ENCODE measurements around the gene MAP4K4. TPM values are rescaled to one million over a fixed set of nuclear protein-coding genes. Genes with fewer than 3 reads are reported as not detected.
A peak's percentile ranks its signal among the peaks of the same experiment; 100 is the strongest.

Gene MAP4K4
- total and polyA plus RNA-seq, 8 donors, result 9.6 to 71.6 (median 23.8) TPM

- intact Hi-C loops (cut with DNase I; ENCODE audit: low total_unique reads), result loop anchor here (10.0 kb wide), 1 partner anchor 132 kb away; no protein-coding TSS in a partner anchor
- Histone ChIP-seq H3K9me3 (no peaks in the 10 kb centered on the region), H3K4me3 (no peak overlapping the region), H3K27me3 (no peaks in the 10 kb centered on the region), H3K27ac (no peak overlapping the region), H3K36me3 (no peaks in the 10 kb centered on the region), H3K4me1 (peaks cover 7 to 11% (median 9%) of the 10 kb centered on the region in 4 donors)
- TF ChIP-seq EP300 (IDR thresholded peaks at IDR 0.05), result no peak
- no peak for TF ChIP-seq CTCF (IDR thresholded peaks at IDR 0.05)
- no peak for TF ChIP-seq POLR2AphosphoS5 (IDR thresholded peaks at IDR 0.05)
- WGBS, 5 donors, result 83 to 89% (median 87%) methylated on average over 3 of the region's 3 CpGs
- DNase-seq, result no peak
Measured at GRCh38 chr2:101692766-101693165, 4.7 kb upstream of the MAP4K4 start.

GRCh38 chr2:101693991-101694588, 3.4 kb upstream of the MAP4K4 start:
- Histone ChIP-seq H3K9me3 (no peaks in the 10 kb centered on the region), H3K4me1 (peaks cover 7 to 17% (median 11%) of the 10 kb centered on the region in 4 donors), H3K36me3 (no peaks in the 10 kb centered on the region), H3K27me3 (no peaks in the 10 kb centered on the region), H3K4me3 (no peak overlapping the region), H3K27ac (no peak overlapping the region)
- DNase-seq, result no peak
- intact Hi-C loops (cut with DNase I; ENCODE audit: low total_unique reads), result loop anchor here (10.0 kb wide), 1 partner anchor 131 kb away; no protein-coding TSS in a partner anchor
- WGBS, 5 donors, result 86 to 99% (median 96%) methylated on average over 3 of the region's 3 CpGs
- TF ChIP-seq POLR2AphosphoS5 (IDR thresholded peaks at IDR 0.05) (no peak), POLR2A (IDR thresholded peaks at IDR 0.05) (no peak), EP300 (IDR thresholded peaks at IDR 0.05) (no peak), CTCF (IDR thresholded peaks at IDR 0.05) (no peak)

- peak overlapping the region; percentile 55 to 78 (median 70) for H3K4me3 ChIP-seq
- intact Hi-C loops (cut with DNase I; ENCODE audit: low total_unique reads), result loop anchor here (10.0 kb wide), 1 partner anchor 128 kb away; no protein-coding TSS in a partner anchor
- peak overlapping the region; percentile 75 to 92 (median 86) for H3K27ac ChIP-seq
- 7 to 15% (median 9%) methylated on average over 30 to 31 of the region's 31 CpGs for WGBS, 5 donors
- H3K9me3 ChIP-seq, result no peaks in the 10 kb centered on the region
- H3K27me3 ChIP-seq, result no peaks in the 10 kb centered on the region
- no peak for TF ChIP-seq POLR2AphosphoS5 (IDR thresholded peaks at IDR 0.05)
- peak; percentile 49 to 73 for DNase-seq
- H3K36me3 ChIP-seq, result no peaks in the 10 kb centered on the region
- H3K4me1 ChIP-seq, result peaks cover 15 to 38% (median 26%) of the 10 kb centered on the region in 4 donors
Measured at GRCh38 chr2:101696272-101697123, 1.0 kb upstream of the MAP4K4 start.

GRCh38 chr2:101698014-101698843, 722 bp downstream of the MAP4K4 start:
- intact Hi-C loops (cut with DNase I; ENCODE audit: low total_unique reads), result loop anchor here (10.0 kb wide), 1 partner anchor 127 kb away; no protein-coding TSS in a partner anchor
- Histone ChIP-seq H3K36me3 (peaks cover 0 to 3% (median 0%) of the 10 kb centered on the region in 4 donors), H3K4me3 (peak overlapping the region; percentile 55 to 78 (median 70)), H3K9me3 (no peaks in the 10 kb centered on the region), H3K4me1 (peaks cover 15 to 53% (median 31%) of the 10 kb centered on the region in 4 donors), H3K27me3 (no peaks in the 10 kb centered on the region), H3K27ac (peak overlapping the region; percentile 75 to 90 (median 80))
- DNase-seq, result peak in 1 of 2 donors; percentile 60
- 0 to 2% (median 1%) methylated on average over 24 to 57 of the region's 57 CpGs for WGBS, 5 donors
- no peak for TF ChIP-seq EP300 (IDR thresholded peaks at IDR 0.05)
- no peak for TF ChIP-seq CTCF (IDR thresholded peaks at IDR 0.05)
- no peak for TF ChIP-seq POLR2AphosphoS5 (IDR thresholded peaks at IDR 0.05)
- TF ChIP-seq POLR2A (IDR thresholded peaks at IDR 0.05), result no peak

All from stomach (tissue), 9 donors.